ENCODE data around the gene SLC43A2.

The SLC43A2 gene

GRCh38 chr17:1617620-1618174, 10.9 kb downstream of the SLC43A2 start:
- DNase-seq (ENCODE audit: low read depth, low spot score), result peak; percentile 29
- TF ChIP-seq CTCF (IDR thresholded peaks at IDR 0.05; ENCODE audit: insufficient read depth, low read length, missing control alignments), result no peak
- CTCF ChIA-PET, result interaction anchor here (1.0 to 3.0 kb wide), 5 partner anchors 8 to 56 kb away, joined by 3 to 16 read pairs (median 5); partner anchors contain the start of gene RILP
- no peak overlapping the region for H3K4me3 ChIP-seq (ENCODE audit: low read depth, low read length)
- POLR2A ChIA-PET, result no interaction called here

GRCh38 chr17:1616101-1616500, 12.5 kb downstream of the SLC43A2 start:
- CTCF ChIA-PET, result interaction anchor here (1.0 to 3.0 kb wide), 4 partner anchors 9 to 83 kb away, joined by 3 to 16 read pairs (median 4); partner anchors contain the start of gene SLC43A2
- POLR2A ChIA-PET, result no interaction called here
- TF ChIP-seq CTCF (IDR thresholded peaks at IDR 0.05; ENCODE audit: insufficient read depth, low read length, missing control alignments), result no peak
- H3K4me3 ChIP-seq (ENCODE audit: low read depth, low read length), result no peak overlapping the region
- DNase-seq (ENCODE audit: low read depth, low spot score), result no peak

- POLR2A ChIA-PET, result no interaction called here
- H3K4me3 ChIP-seq (ENCODE audit: low read depth, low read length), result no peak overlapping the region
- CTCF ChIA-PET, result interaction anchor here (1.3 kb wide), 1 partner anchor 11 kb away, joined by 4 read pairs; no protein-coding TSS in a partner anchor
- no peak for DNase-seq (ENCODE audit: low read depth, low spot score)
- TF ChIP-seq CTCF (IDR thresholded peaks at IDR 0.05; ENCODE audit: insufficient read depth, low read length, missing control alignments), result no peak
Observed at GRCh38 chr17:1612400-1612799, 16.2 kb downstream of the SLC43A2 start.

- CTCF ChIA-PET, result interaction anchor here (1.0 to 1.3 kb wide), 2 partner anchors 10 to 97 kb away, joined by 3 to 4 read pairs; no protein-coding TSS in a partner anchor
- no peak overlapping the region for H3K4me3 ChIP-seq (ENCODE audit: low read depth, low read length)
- no peak for DNase-seq (ENCODE audit: low read depth, low spot score)
- POLR2A ChIA-PET, result no interaction called here
- no peak for TF ChIP-seq CTCF (IDR thresholded peaks at IDR 0.05; ENCODE audit: insufficient read depth, low read length, missing control alignments)
Observed at GRCh38 chr17:1611715-1612114, 16.9 kb downstream of the SLC43A2 start.

GRCh38 chr17:1608676-1609075, 20.0 kb downstream of the SLC43A2 start:
- POLR2A ChIA-PET, result no interaction called here
- TF ChIP-seq CTCF (IDR thresholded peaks at IDR 0.05; ENCODE audit: insufficient read depth, low read length, missing control alignments), result no peak
- CTCF ChIA-PET, result interaction anchor here (2.0 kb wide), 1 partner anchor 21 kb away, joined by 5 read pairs; no protein-coding TSS in a partner anchor
- H3K4me3 ChIP-seq (ENCODE audit: low read depth, low read length), result no peak overlapping the region
- no peak for DNase-seq (ENCODE audit: low read depth, low spot score)

- no peak overlapping the region for H3K4me3 ChIP-seq (ENCODE audit: low read depth, low read length)
- no peak for DNase-seq (ENCODE audit: low read depth, low spot score)
- POLR2A ChIA-PET, result no interaction called here
- CTCF ChIA-PET, result interaction anchor here (1.0 to 2.0 kb wide), 4 partner anchors 8 to 41 kb away, joined by 3 to 5 read pairs (median 4); partner anchors contain the start of gene RILP
- TF ChIP-seq CTCF (IDR thresholded peaks at IDR 0.05; ENCODE audit: insufficient read depth, low read length, missing control alignments), result no peak
Observed at GRCh38 chr17:1607971-1608320, 20.7 kb downstream of the SLC43A2 start.

Data from AG04449 (cell line).